Stimulated activated CD4-positive, alpha-beta T cell treated with anti-CD3 and anti-CD28 coated beads, Interleukin-4, amount 100 ng/mL, for 48 hours (primary cell): ENCODE results near the gene G3BP2.
A peak's percentile ranks its signal among the peaks of the same experiment; 100 is the strongest.
"Not testable (repeated sequence)": the region's sequence is repeated elsewhere in the genome, so short reads cannot be mapped to it uniquely, and the experiment has no call there.

Source experiments
- DNase-seq, 2 donors: peaks; one replicate each; pipeline ENCODE4 v3.0.0-alpha.2; 2020; ENCODE audit warnings: low read depth in 2 of 2

The G3BP2 gene

GRCh38 chr4:75683482-75684155 lies 10.4 kb upstream of the G3BP2 start:
- no peak for DNase-seq

- no peak for DNase-seq
These were observed 6.8 kb upstream of the G3BP2 start for GRCh38 chr4:75679876-75680575.

GRCh38 chr4:75678965-75679364 lies 5.8 kb upstream of the G3BP2 start:
- no peak for DNase-seq

DNA sequence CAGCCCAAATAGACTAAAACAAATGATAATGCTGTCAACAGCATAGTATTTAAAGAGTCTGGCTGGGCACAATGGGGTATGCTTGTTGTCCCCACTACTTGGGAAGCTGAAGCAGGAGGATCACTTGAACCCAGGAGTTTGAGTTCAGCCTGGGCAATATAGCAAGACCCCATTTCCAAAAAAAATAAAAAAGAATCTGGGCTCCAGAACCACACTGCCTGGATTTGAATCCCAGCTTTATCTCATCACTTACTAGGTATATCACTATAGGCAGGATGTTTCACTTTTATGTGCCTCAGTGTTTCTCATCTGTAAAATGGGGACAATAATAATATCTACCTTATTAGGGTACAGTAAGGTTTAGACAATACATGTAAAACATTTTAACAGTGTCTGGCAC lies 5.3 kb upstream of the G3BP2 start:
- no peak for DNase-seq

DNA sequence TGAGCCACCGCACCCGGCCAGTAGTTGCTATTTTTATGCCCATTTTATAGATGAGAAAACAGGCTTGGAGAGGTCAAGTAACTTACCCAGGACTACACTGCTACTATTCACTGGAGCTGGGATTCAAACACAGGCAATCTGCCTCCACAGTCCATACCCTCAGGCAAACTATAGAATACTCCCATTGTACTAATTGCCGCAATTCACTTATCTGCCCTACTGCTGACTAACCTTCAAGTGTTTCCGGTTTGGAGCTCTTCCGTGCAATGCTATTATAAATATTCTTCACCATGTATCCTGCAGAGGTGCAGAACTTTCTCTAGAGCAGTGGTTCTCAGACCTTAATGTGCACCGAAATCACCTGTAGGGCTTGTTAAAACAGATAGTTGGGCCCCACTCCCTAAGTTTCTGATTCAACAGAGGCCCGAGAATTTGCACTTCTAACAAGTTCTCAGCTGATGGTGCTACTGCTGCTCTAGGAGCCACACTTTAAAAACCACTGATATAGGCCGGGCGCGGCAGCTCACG lies 1.9 kb upstream of the G3BP2 start:
- no peak for DNase-seq

GRCh38 chr4:75673959-75674328 lies 733 bp upstream of the G3BP2 start:
- no peak for DNase-seq

DNA sequence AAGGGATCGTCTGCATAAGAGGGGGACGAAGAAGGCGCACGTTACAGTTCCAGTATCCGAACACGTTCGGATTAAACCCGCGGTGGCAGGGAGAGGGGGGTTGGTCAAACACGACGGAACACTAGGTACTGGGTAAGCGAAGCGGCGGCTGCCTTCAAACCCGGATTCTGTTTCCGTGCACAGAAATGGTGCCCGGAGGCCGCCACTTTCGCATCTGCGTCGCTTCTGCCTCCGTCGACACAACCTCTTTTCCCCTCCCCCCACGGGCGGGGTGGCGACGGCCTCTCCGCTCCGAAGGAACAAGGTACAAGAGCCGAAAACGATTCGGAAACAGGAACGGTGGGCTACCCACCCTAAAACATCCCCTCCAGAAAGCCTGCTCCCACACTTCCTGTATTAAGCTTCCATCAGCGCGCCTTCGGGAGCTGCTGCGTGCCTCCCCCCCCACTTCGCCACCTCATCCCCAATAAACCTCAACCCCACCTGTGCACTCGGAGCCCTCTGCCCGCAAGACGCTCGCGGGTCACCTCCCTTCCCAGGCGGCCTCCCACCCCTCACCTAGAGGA lies 667 bp downstream of the G3BP2 start:
- peak; percentile 73 to 74 for DNase-seq

- no peak for DNase-seq
These were observed 1.3 kb downstream of the G3BP2 start for GRCh38 chr4:75671802-75672421.

- no peak for DNase-seq
These were observed 4.6 kb downstream of the G3BP2 start for GRCh38 chr4:75668596-75668995.

- not testable (repeated sequence) for DNase-seq
These were observed 5.6 kb downstream of the G3BP2 start for GRCh38 chr4:75667636-75668035.

GRCh38 chr4:75666299-75666698 lies 6.9 kb downstream of the G3BP2 start:
- no peak for DNase-seq

- DNase-seq, result not testable (repeated sequence)
These were observed 8.6 kb downstream of the G3BP2 start for GRCh38 chr4:75664604-75665003.

DNA sequence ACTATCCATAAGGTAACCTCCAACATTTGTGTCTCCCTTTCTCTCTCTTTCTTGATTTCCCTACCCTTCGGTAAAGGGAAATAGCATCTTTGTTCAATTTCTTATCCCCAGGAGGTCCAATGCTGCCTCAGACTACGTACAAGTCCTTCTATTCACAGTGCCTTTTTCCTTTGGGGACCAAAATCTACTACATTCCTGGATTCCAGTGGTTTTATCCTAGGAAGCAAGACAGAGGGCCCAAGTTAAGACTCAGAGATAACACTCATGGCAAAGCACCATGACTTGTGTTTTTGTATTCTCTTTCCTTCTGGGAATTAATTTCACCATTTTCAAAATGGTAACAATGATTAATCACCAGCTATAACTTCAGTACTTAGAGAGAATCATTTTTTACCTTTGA lies 10.6 kb downstream of the G3BP2 start:
- DNase-seq, result no peak

DNA sequence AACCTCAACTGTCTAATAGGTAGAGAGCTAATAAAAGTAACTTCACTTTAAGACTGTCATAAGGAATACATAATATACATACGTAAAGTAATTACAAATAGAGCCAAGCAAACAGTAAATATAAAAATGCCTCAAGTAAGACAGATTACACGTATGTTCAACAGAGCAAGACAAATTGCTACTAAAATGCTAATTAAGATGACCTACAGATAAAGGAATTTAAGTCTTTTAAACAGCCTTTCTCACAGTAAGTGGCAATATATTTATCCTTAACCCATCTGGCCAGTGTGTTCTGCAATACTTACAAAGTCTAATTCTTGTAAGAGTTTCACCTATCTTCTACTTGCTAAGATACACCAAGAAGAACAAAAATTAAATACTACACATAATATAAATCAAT lies 12.7 kb downstream of the G3BP2 start:
- DNase-seq, result no peak

- no peak for DNase-seq
These were observed 13.6 kb downstream of the G3BP2 start for GRCh38 chr4:75659512-75660031.

DNA sequence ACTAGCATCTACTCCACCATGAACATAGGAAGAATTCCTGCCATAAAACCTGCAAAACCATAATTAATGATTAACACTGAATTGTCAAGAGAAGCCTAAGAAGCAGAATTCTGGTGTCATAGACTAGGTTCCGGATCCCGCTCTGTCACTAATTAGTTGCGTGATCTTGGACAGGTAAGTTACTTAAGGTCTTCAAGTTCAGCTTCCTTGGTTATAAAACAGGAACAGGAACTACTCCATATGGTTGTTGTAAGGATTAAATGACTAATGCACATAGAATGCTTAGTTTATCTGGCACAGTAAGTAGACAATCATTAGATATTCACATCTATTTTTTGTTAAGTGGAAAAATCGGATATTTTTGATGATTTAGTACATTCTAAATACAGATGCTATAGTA lies 14.3 kb downstream of the G3BP2 start:
- no peak for DNase-seq

DNA sequence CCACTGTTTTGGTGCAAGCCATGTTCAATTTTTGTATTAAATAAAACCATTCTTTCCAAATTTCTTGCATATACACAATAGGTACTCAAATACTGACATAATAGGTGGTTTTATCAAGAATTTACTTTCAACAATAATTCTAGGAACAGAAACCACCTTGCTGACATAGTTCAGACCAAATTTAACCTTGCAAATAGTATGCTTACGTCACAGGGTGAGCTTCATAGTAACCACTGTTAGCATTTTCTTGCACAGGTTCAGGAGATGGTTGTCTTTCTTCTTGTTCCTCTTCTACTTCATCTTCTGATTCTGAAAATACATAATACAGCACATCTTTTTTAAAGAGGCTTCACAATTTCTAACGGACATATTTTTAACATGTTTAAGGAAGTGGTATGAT lies 17.6 kb downstream of the G3BP2 start:
- DNase-seq, result no peak

DNA sequence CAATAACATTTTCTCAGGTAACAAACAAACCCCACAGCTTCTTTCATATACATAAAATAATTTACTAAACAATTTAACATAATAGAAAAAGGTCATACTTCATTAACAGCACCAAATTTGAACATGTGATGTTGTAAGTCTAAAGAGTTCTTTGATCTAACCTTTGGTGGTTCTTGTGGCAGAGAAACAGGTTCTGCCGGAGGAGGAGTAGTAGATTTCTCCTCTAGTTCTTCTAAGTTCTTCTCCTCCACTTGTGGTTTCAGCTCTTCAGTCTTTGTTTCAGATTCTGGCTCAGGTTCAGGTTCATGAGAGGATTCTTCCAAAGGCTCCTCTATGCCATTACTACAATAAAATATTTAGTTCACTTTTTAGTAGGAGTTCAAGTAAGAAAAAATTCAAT lies 18.3 kb downstream of the G3BP2 start:
- DNase-seq, result no peak

DNA sequence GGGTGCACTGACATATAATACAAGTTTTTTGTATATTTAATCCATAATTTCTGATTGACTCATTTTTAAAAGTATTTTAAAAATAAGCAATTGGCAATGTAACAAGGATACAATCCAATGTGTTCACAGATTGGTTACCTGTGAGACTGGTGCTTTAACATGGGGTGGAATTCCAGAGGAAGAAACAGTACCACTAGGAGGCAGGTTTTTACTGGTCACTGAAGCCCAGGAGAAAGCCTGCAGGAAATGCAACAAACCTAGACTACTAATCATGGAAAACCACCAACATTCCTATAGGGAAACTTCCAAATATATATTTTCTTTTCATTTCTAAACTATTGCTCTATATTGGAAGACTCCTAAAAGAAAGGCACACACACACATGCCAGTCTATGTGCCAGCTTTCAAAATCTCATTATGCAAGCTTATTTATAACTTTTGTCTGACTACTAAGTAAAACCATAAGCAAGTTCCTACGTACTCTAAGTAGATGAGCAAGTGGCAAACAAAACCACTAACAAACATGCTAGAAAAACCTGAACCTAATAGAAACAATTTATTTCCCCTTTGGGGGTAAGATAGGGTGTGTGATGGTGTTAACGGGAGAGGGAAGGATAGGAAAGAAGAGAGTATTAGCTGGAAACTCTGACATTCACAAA lies 19.2 kb downstream of the G3BP2 start:
- no peak for DNase-seq

GRCh38 chr4:75644095-75644494 lies 29.1 kb downstream of the G3BP2 start:
- DNase-seq, result no peak

DNA sequence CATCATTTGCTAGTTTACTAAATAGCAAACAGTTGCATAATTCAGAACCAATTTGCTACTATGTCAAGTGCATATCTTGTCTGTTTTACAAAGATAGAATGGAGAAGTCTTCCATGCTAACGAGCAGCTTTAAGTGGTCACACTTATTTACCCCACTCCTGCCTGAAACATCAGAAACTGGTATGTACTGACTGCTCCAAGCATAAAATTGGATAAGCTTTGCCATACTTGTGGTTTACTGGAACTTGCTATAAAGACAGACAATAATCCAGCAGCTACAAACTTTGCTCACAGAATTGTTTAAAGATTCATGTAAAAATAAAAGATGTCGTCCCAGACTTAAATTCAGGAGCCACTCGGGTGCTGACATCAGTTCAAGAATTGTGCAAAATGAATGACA lies 29.6 kb downstream of the G3BP2 start:
- DNase-seq, result no peak

- DNase-seq, result no peak
These were observed 34.0 kb downstream of the G3BP2 start for GRCh38 chr4:75639124-75639695.
